K562 (cell line): ENCODE measurements around the gene SRRT. TPM values are rescaled to one million over a fixed set of nuclear protein-coding genes. Genes with fewer than 3 reads are reported as not detected.

Source experiments
- CEBPB ChIP-seq: fragments of 450-650 bp; IDR thresholded peaks from 2 replicates; pipeline ENCODE4 v1.6.1; 2016; ENCODE audit warnings: missing genetic modification characterization, missing compliant biosample characterization
- CSDE1 ChIP-seq, 2 experiments: fragments of 450-650 bp; IDR thresholded peaks; 2 replicates each; pipeline ENCODE4 v1.6.1; 2016; ENCODE audit warnings: mild to moderate bottlenecking in 1 of 2
- ID3 ChIP-seq, 2 experiments: fragments of 250-450 bp in 1 of 2; fragments of 450-650 bp in 1 of 2; sonication (Bioruptor Pico) in 1 of 2; IDR thresholded peaks; 2 replicates each; pipeline versions ENCODE4 v1.6.1 to v1.8.0; 2016 to 2021; ENCODE audit warnings: mild to moderate bottlenecking in 2 of 2, moderate library complexity in 2 of 2, missing compliant biosample characterization in 1 of 2, missing genetic modification characterization in 1 of 2
- MBD1 ChIP-seq: fragments of 250-450 bp; sonication (Bioruptor Pico); IDR thresholded peaks from 2 replicates; pipeline ENCODE4 v1.8.0; 2022; ENCODE audit warnings: inconsistent platforms
- MLLT1 ChIP-seq, 2 experiments: fragments of 450-650 bp; IDR thresholded peaks; 2 replicates each; pipeline ENCODE4 v1.6.1; 2016
- NR4A1 ChIP-seq, 2 experiments: fragments of 250-450 bp in 1 of 2; fragments of 450-650 bp in 1 of 2; sonication (Bioruptor Pico) in 1 of 2; IDR thresholded peaks; 2 replicates each; pipeline versions ENCODE4 v1.4.0 to v1.6.1; 2016 to 2020; ENCODE audit warnings: mild to moderate bottlenecking in 2 of 2, missing compliant biosample characterization in 1 of 2, missing genetic modification characterization in 1 of 2, moderate library complexity in 1 of 2
- SMAD2 ChIP-seq: fragments of 150-350 bp; IDR thresholded peaks from 2 replicates; pipeline ENCODE4 v1.6.1; 2014; ENCODE audit warnings: low read depth, mild to moderate bottlenecking, low read length
- SRF ChIP-seq, 2 experiments: fragments of 250-450, 450-650 bp in 1 of 2; sonication (Bioruptor Pico) in 1 of 2; sonication (generic) in 1 of 2; formaldehyde crosslinking; IDR thresholded peaks; 2 replicates each; pipeline versions ENCODE4 v1.5.0 to v1.5.1; 2020 to 2022; ENCODE audit warnings: mild to moderate bottlenecking in 1 of 2, missing genetic modification reagents in 1 of 2
- XRCC5 ChIP-seq: fragments of 200-400 bp; formaldehyde crosslinking; IDR thresholded peaks from 2 replicates; pipeline ENCODE4 v1.6.1; 2017; ENCODE audit warnings: low read depth, mild to moderate bottlenecking, low read length
- YBX1 ChIP-seq: fragments of 450-650 bp; IDR thresholded peaks from 2 replicates; pipeline ENCODE4 v1.7.1; 2016; ENCODE audit warnings: mild to moderate bottlenecking
- ZNF354B ChIP-seq: fragments of 250-450 bp; sonication (Bioruptor Pico); IDR thresholded peaks from 2 replicates; pipeline ENCODE4 v1.4.0; 2020
- ZNF512 ChIP-seq: IDR thresholded peaks from 2 replicates; pipeline ENCODE4 v1.6.1; 2016; ENCODE audit warnings: missing genetic modification characterization, missing compliant biosample characterization
- ZNF592 ChIP-seq: fragments of 450-650 bp; IDR thresholded peaks from 2 replicates; pipeline ENCODE4 v1.6.1; 2017; ENCODE audit warnings: antibody characterized with exemption, mild to moderate bottlenecking
- ZNF707 ChIP-seq: fragments of 250-450 bp; sonication (Bioruptor Pico); conservative IDR thresholded peaks from 2 replicates; pipeline ENCODE4 v1.8.0; 2022; ENCODE audit warnings: inconsistent platforms, mild to moderate bottlenecking, moderate library complexity
- ZNF717 ChIP-seq: fragments of 250-450 bp; sonication (Bioruptor Pico); IDR thresholded peaks from 2 replicates; pipeline ENCODE4 v1.5.0; 2021
- polyA plus RNA-seq, 8 experiments: library from polyadenylated mRNA; depleted of rRNA in 4 of 8; stranded (reverse) in 5 of 8; unstranded in 3 of 8; fragments of >200 nt; fragmentation: Nextera tagmentation in 2 of 8; fragmentation: Illumina TruSeq in 1 of 8; extraction: Ambion mirVana in 2 of 8; extraction: Trizol in 1 of 8; gene quantifications; 2 replicates each; pipeline versions ENCODE4 v1.2.1 to v1.2.3, GENCODE V29; 2011 to 2014; ENCODE audit warnings: inconsistent platforms in 1 of 8, missing spikeins in 1 of 8
- total RNA-seq, 7 experiments: library from RNA; depleted of rRNA in 6 of 7; stranded (reverse); fragments of >200 nt in 6 of 7; fragmentation: Illumina TruSeq in 2 of 7; extraction: Trizol in 2 of 7; gene quantifications; 2 replicates each; pipeline versions ENCODE4 v1.2.1 to v1.2.3, GENCODE V29; 2011 to 2021; ENCODE audit warnings: low replicate concordance in 1 of 7

Gene SRRT
- total and polyA plus RNA-seq, 9 of the 15 experiments (the other 6 are each of a cell fraction or from before 2014, with no cell fraction given), result 10.3 to 263 (median 84.4) TPM

- TF ChIP-seq ID3 (CRISPR knock-in tag; IDR thresholded peaks at IDR 0.05), result no peak
- TF ChIP-seq ID3 (tag; IDR thresholded peaks at IDR 0.05), result no peak
- no peak for TF ChIP-seq SMAD2
- TF ChIP-seq YBX1, result no peak
- no peak for TF ChIP-seq ZNF717
- TF ChIP-seq XRCC5, result peak; percentile 68; the same call in 1 of the 2 replicates
- TF ChIP-seq NR4A1 (CRISPR knock-in tag; IDR thresholded peaks at IDR 0.05), result no peak
- TF ChIP-seq NR4A1 (tag; IDR thresholded peaks at IDR 0.05), result no peak; the same call in 1 of the 2 replicates
- TF ChIP-seq ZNF707 (CRISPR knock-in tag), result no peak
- TF ChIP-seq MBD1 (CRISPR knock-in tag), result no peak
- TF ChIP-seq SRF (CRISPR knock-in tag; IDR thresholded peaks at IDR 0.05), result peak in 1 of 2 experiments; percentile 44; a peak in 1 of 4 replicates
- TF ChIP-seq ZNF354B (CRISPR knock-in tag), result no peak
- TF ChIP-seq CSDE1 (IDR thresholded peaks at IDR 0.05), result 0 out of 4 replicates have a peak, but pooled peaks of 1 of the 2 experiments have one; percentile 20
- TF ChIP-seq MLLT1 (IDR thresholded peaks at IDR 0.05), result peak in 1 of 2 experiments; percentile 55; a peak in 1 of 4 replicates
- no peak for TF ChIP-seq CEBPB (tag)
- TF ChIP-seq ZNF512 (tag), result no peak
- peak; percentile 93 for TF ChIP-seq ZNF592
These were observed 7.7 kb upstream of the SRRT start, which contains the start of gene TRIP6 (continued) for GRCh38 chr7:100867040-100867775.
